HG03060 (cell line): Measurements from ENCODE around the gene TMEM185A.
A peak's percentile ranks its signal among the peaks of the same experiment; 100 is the strongest.
"Not testable (repeated sequence)": the region's sequence is repeated elsewhere in the genome, so short reads cannot be mapped to it uniquely, and the experiment has no call there.

Source experiments
- ATAC-seq: cut with Tn5 transposase; IDR thresholded peaks from one replicate; pipeline ENCODE4 v1.9.1; 2021; ENCODE audit warnings: low read depth, moderate number of reproducible peaks; ENCODE audit not compliant: unreplicated experiment

TMEM185A gene

DNA sequence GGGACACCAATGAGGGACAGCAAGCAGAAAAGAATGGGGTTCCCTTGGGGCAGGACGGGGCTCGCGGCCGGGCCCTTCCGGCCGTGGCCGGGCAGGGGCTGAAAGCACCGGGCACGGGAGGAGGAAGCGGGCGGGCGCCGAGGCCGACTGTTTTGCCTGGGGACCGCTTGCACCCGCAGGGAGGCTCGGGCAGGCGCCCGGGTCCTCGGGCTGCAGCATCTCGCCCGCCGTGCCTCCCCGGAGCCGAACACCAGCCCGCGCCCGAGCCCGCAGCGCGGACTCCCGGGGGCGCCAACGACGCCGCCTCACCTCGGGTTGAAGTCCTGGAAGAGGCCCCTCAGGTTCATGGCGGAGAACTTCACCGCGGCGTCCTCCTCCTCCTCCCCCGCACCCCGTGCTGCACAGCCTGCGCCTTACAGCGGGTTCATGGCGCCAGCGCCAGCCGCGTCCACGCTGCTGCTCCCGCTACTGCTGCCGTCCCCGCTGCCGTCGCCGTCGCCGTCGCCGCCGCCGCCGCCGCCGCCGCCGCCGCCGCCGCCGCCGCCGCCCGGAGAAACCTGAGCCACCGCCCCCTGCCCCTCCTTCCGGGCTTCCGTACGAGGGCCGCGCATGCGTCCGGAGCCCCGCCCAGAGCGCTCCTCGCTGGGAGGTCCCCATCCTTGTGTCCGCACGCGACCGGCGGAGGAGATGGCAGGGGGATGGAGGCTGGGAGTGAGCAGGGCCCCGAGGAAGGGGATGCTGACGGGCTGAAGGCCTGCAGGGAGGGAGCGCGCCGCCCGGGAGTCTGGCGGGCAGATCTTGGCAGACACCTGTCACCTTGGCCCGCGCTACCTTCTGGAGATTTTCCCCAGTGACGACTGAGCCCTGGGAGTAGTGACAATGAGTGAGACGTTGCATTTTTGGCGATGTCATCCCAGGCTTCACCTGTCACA is at the start of gene TMEM185A:
Gene TMEM185A, minus strand, starts transcription at position 559 of the 932 bp plus-strand sequence. Its CDS starts 212 bp downstream, at position 347.
- ATAC-seq, result no peak

DNA sequence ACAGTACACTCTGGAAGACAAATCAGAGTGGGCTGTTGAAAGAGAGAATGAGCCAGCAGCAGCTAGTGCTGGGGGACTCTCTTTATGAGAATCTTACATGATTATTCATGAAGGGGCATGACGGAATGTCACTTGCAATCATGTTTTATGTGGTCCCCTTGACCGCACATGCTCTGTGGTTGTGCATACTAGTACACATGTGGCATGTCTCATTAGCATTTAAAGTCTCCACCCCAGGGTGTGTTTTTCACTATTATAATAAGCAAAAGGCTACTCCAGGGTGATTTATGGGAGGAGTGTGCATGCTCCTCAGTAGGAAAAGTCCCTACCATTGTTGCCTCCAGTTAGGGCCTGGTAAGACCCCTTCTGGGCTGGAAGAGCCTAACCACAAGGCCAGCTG is 49.6 kb upstream of the TMEM185A start:
- no peak for ATAC-seq

DNA sequence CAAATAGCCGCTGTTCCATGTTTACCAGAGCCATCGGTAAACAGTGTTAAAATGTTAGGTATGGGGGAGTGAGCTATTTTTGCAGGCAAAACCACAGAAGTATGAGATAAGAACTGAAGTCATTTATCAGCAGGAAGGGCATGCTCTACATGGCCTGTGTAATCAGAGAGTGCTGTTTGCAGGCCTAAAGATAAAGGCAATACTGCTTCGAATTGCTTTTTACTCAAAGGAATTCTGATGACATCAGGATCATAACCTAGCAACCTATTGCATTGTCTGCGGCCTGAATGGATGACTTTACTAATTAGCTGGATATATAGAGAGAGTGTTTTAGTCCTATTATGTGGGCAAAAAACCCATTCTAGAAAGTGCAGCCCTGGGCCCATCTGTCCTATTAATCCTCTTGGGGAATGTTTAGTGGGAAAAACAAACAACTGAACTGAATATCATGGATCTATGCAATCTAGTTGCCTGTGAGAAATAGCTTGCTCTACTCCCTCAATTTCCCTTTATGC is 47.6 kb upstream of the TMEM185A start:
- ATAC-seq, result not testable (repeated sequence)

DNA sequence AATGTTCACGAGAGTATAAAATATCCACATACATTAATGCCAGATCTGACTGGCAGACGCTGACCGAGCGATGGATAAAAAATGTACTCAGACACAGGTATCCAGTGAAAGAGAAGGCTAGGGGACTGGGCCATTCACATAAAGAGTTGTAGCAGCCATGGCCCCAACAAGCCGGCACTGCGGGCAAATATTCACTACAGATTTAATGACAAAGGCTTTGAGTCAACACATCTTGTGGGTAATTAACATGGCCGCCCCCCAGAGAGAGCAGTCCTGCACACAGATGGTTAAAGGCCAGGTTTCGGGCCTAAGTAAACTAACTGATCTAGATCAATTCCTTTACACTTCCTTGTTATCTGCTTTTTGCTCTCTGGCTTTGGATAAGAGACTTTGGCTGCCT is 44.0 kb upstream of the TMEM185A start:
- not testable (repeated sequence) for ATAC-seq

DNA sequence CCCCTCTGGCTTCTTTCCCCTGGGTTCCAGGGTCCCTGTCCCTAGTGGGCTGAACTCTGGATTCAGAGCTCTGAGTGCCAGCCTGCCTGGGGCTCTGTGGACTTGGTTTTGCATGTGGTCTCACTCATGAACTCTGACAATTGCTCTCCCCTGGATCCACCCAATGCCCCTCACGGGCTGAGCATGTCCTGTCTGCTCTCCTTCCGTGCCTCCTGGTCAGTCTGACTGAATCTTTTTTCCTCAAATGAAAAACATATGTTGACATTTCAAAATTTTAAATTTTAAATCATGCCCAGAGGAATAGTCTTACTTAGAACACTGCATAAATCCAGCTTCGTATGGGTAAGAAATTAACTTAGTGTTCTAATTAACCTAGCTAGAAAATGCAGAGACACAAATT is 43.5 kb upstream of the TMEM185A start:
- ATAC-seq, result not testable (repeated sequence)

DNA sequence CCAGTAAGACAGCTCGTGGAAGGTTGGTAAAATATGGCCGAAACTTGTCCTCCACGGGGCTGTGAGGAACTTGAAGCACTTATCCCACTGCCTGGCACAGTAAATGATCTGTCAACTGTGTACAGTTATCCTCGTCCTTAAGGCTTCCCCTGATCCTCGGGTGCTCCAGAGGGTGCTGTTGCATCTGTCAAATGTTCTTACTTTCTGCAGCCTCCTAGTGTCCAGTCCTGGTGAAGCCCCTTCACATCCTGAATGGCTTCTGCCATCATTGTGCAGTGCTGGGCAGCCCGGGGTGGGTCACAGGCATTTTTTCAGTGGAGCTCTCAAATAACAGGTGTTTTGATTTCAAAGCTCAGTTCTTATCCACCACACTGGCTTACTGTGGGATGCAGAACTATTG is 29.0 kb upstream of the TMEM185A start:
- ATAC-seq, result not testable (repeated sequence)

DNA sequence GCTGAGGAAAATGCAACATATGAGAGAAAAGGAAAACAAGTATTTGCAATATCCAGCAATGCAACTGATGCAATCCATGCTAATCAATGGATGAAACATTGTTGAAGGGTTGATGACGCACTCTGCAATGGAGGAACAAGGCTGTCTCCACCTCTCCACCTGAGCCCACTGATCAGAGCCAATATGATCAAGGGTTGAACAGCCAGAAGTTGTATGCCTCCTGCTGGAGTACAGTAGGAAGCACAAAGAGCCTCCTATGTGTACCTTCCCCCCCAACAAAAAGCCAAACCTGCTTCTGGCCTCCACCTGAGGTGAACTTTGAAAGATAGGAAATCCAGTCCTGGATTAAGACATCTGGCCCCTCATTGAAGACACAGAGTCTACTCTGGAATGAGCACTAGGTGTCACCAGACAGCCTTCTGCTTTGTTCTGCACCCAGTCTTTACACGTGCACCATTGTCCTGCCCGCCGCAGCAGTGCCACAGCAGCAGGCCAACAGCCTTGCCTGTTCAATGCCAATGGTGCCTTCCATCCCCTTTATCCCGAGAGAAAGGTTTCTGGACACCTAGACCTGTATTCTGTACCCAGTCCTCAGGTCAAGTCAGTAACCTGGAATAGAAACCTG is 24.8 kb upstream of the TMEM185A start:
- not testable (repeated sequence) for ATAC-seq

DNA sequence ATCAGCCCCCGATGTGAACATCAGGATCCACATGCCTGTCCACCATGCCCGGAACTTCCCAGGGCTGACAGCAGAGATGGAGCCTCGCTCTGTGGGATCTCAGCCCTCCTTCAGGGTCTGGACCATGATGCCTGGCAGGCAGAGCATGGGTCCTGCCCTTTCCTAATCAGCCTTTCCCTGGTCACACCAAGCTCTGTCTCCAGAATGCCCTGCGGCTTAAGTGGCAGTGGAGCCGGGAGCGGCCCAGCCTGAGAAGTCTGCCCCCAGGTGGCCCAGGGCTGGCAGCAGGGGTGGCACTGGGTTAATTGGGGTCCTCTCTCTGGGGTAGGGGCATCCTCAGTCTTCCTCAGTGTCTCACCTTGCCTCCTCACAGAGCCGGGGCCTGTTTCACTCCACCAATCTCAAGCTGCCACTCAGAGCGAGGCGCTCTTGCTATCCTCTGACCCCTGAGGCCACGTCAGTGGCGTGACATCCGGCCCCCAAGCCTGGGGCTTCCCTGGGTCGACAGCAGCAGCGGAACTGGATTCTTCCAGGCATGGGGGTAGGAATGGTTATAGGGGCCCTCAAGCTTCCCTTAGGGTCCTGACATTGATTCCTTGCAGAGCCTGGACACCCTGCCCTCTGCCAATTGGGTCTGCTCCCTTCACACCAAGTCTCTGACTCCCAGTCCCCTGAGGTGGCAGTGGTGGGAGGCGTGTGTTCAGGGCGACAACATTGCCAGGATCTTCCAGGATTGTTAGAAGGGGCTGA is 20.8 kb upstream of the TMEM185A start:
- ATAC-seq, result no peak

DNA sequence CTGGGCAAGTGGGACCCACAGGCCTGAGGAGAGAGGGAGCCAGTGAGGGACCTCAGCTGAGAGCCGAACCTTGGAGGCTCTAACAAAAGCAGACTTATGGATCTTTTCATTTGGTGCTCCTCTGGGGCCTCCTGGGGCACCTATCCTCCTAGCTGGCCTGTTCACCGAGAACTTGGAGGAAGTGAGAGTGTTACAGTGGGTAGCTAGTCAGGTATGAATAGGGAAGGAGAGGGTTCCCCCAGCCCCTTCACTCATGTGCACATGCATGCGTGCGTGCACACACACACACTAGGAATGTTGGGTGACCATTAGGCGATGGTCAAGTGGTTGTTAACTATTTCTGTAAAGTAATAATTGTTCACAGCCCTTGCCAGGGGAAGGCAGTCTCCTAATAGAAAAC is 18.6 kb upstream of the TMEM185A start:
- peak; percentile 82 for ATAC-seq

DNA sequence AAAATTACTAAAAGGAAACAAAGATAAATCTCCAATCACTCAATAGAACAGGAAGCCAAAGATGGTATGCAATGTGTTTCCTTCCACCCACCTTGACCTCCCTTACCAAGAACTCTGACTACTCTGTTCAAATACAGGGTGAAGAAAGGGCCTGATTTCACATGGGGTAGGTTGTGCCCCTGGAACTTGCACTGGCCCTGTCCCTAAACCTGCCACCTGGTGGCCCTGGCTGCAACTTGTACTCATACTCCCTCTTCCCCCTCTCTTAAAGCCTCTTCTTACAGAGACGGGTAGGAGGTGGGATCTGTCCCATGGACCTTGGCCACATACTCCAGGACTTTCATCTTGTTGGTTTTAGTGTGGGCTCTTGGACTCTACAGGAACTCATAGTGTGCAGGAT is 17.3 kb upstream of the TMEM185A start:
- ATAC-seq, result no peak

DNA sequence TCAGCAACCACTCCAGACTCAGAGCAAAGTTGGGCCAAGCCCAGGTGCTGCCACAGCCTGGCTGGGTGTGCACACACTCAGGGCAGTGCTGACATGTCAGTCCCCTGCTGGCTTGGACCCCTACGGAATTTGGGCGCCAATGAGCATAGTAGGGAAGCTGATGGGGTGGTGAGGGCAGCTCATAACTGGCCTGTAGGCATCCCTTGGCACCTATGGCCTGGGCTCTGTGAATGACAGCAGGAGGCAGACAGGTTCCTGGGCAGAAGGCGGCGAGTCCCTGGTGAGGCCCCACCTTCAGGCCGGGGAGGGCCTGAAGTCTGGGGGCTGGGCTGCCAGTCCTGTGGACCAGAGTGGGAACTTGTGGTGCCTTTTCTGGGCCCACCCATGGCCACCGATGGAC is 15.9 kb upstream of the TMEM185A start:
- no peak for ATAC-seq

DNA sequence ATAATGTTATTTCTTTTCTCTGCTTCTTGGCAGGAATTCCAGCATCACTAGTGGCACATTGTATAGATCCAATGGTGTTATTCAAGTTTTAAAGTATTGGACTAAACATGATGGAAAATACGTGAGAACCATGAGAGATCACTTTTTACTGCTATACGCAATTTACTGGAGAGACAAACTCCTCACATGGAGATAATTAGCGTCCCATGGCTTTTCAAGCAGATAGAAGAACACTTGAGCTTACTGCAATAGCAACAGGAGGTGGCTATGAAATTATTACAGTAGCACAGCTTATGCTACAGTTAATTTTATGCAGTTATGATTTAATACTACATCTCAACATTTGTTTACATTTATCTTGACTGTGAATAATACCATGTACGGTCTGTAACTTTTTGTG is 11.9 kb upstream of the TMEM185A start:
- no peak for ATAC-seq

DNA sequence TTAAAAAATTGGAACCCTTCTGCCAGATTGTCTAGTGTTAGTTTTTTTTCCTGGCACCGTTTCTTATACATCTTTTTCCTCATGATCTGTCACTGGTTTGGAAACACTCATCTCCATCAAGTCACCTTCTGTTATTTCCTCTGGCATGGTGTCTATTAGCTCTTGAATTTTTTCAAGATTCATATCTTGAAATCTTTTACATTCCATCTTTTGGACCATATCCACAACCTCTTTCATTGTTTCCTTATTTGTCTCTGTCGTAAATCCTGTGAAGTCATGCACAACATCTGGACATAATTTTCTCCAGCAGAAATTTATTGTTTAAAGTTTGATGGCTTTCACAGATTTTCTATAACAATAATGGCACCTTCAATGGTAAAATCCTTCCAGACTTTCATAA is 10.2 kb upstream of the TMEM185A start:
- no peak for ATAC-seq

DNA sequence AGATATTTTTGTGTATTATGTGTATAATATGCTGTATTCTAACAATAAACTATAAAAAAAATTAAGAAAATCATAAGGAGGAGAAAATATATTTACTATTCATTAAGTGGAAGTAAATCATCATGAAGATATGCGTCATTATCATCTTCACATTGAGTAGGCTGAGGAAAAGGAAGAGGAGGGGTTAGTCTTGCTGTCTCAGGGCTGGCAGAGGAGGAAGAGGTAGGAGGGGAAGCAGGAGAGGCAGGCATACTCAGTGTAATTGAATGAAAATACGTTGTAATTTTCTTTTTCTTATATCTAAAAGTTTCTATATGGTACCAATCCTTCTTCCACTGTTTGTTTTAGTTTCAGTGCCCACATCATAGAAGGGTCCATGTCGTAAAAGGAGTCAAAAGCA is 9.8 kb upstream of the TMEM185A start:
- no peak for ATAC-seq

DNA sequence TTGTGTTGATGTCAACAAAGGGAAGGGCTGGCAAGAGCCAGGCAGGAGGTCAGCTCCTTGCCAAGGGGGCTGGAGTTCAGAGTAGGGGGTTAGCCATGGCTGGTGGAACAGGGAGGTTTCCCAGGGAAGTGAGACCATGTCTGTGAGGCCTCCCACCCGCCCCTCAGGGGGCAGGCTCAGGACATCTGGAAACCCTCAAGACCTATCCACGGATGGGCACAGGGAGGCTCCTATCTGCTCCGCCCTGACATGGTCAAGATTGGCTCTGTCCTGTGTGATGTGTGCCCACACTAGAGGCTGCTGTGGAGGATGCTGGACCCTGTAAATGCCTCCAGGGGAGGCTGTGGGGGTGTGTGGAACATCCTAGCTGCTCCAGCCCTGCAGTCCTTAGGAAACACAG is 8.0 kb upstream of the TMEM185A start:
- no peak for ATAC-seq

DNA sequence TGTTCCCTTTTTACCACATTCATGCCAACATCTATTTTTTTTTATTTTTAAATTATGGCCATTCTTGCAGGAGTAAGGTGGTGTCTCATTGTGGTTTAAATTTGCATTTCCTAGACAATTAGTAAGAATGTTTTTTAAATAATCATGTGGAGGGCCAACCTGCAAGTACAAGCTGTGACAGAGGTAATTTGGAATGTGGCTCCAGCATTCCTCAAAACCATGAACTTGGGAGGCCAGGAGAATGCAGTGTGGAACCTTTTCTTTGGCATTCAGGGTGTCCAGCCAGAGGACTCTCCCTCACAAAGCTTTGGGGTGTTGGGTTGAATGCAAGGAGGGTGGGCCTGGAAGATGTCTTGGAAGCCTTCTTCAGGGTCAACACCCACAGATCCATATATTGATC is 7.3 kb upstream of the TMEM185A start:
- ATAC-seq, result no peak

DNA sequence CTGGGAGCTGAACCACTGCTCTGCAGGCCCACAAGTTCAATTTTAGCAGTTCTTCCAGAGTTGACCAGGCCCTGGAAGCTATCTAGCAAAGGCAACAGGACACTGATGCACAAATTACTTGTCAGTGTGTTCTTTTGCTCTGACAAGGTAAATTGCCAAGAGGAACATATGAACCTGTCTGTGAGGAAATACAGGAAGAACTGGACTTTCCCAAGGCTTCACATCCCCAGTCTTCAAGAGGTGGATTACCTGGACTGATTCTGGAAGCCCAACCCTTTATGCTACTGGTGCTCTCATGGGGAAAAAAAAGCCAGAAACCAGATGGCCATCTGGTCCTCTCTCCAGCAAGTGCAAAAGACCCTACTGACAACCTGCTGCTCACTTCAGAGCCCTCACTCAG is 1.9 kb upstream of the TMEM185A start:
- no peak for ATAC-seq

DNA sequence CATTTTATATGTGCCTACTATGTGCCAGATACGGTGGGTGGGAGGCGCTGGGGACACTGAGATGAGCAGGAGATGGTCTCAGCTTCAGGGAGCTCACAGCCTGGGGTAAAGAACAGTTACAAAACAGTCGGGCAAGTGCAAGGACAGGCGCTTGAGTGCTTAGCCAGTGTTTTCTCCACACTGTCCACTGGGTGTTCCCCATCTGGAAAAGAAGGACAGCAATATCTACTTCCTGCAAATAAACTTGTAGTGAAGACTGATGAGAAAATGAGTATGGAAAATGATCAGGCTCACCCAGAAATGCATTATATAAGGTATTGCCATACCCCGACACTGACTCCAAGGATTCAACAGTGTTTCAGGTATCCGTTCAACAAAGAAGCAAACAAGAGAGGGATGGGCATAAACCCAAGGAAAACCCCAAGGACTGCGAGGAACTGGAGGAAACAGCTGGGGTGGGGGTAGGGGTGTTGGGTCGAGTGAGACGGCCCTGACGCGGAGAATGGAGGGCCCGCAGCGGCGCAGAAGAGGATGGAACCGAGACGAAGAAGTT is 835 bp downstream of the TMEM185A start:
- no peak for ATAC-seq

DNA sequence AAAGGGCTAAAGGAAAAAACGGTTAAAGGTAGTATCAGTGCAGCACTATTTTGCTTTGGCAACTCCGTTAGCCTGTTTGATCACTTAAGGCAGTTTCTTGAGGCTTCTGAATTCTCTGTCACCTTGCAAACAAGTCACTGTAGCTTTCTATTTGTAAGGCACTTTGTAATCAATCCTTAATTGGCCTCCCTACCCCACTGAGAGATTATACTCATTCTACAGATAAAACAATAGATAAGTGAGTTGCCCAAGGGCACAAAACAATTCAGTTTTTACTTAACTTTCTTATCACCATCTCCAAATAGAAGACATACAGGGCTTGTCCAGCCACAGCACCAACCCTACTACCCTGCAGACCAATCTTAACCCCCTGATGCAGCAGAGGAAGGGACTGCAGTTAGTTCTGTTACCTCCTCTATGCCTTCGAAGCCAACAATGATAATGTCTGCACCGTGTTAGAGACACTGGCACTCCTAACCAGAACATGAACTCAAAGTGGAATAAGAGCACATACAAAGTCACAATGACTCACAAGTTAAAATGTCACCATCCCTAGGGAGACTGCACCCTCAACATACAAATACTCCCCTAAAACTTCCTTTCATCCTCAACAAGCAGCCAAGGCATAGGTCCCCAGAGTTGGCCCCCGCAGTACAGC is 1.7 kb downstream of the TMEM185A start:
- no peak for ATAC-seq

DNA sequence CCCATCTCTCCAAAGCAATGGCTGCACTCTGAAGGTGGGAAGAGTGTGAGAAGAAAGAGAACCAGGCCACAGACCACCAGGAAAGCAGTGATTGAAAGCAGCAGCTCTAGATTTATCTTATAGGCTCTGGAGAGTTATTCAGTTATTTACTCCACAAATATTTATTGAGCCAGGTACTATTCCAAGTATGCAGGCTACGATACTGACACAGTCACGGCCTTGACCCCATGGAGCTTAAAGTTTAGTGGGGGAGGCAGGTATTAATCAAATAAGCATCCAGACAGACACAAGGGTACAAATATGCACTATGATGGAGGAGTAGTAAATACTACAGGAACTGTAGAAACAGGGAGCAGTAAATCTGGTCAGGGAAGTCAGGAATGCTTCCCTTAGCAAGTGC is 2.8 kb downstream of the TMEM185A start:
- no peak for ATAC-seq
